ENCODE results near the gene WRNIP1.

Gene WRNIP1

DNA sequence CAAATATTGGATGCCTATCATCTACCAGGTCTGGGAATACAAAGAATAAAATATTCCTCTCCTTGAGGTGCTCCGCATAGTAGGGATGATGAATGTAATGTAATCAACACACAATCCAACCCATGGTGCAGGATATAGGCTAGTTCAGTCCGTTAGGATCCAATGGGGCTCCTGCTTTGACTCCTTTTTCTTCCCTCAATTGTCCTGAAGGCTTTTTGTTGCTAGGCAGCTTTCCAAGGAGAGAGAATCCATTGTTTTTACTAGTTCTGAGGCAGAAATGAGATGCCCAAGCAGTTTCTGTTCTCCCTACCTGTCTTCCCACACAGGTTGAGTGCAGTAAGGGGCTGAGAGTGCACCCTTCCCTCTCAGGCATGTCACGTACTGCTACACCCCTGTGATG is 12.1 kb downstream of the WRNIP1 start:
- DNase-seq, result no peak
- in situ Hi-C loops (cut with MboI; ENCODE audit: low pct_unique_long_range_greater_than_20kb, low sequenced_read_pairs), result no loop called here

DNA sequence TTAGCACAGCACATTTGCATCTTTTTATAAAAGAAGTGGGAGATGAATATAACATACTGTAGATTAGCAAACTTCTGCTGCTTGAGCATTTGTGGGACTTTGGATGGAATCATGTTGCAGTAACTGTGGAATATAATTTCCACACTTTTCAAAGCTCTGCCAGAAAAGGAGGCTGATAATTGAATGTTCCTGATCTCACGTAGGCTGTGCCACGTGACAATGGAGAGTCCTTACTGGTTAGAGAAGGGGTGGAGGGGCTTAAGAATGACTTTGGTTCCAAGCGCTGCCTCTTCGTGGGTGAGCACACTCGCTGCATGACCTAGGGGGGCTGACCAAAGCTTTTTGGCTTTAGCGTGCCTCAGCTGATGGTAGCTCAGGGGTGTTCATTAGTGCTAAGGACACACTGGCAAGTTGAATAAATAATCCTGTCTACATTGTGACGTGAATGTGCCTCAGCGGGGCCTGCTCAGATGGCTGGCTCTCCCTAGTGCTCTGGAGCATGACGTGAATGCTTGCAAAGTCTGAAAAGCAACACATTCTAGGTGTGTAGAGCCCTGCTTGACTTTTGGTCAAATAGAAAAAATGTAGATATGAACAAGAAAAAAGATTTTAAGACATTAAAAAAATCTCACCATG is 15.0 kb downstream of the WRNIP1 start:
- DNase-seq, result no peak

DNA sequence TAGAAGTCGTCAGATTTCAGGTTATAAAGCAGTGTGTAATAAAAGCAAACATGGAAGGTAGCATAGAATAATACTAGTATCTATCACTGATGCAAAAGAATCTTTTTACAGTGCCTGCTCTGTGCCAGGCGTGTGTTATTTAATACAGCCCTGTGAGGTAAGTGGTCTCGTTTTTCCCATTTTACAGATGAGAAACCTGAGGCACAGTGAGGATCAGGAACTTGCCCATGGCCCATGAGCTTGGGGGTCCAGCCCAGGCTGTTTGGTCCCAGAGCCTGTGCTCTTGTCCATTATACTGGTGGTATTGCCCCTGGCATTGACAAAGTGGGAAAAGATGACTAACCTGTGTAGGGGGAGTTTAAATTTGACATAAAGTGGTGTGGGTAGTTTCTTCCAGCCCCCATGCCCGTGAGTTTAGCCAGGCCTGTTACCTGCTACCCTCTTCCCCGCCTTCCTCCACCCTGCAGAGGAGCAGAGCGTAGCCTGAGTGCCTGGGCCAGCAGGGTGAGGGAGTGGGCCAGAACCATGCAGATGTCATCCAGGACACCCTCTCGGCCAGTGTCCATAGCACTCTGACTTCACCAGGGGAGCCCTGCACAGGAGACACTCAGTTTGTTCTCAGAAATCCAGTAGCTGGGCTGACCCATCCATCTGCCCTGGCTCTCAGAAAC is 16.6 kb downstream of the WRNIP1 start:
- no peak for DNase-seq
- in situ Hi-C loops (cut with MboI; ENCODE audit: low pct_unique_long_range_greater_than_20kb, low sequenced_read_pairs), result no loop called here

More for the DNA sequence above, 15.0 kb downstream of the WRNIP1 start:
- in situ Hi-C loops (cut with MboI; ENCODE audit: low pct_unique_long_range_greater_than_20kb, low sequenced_read_pairs), result no loop called here

DNA sequence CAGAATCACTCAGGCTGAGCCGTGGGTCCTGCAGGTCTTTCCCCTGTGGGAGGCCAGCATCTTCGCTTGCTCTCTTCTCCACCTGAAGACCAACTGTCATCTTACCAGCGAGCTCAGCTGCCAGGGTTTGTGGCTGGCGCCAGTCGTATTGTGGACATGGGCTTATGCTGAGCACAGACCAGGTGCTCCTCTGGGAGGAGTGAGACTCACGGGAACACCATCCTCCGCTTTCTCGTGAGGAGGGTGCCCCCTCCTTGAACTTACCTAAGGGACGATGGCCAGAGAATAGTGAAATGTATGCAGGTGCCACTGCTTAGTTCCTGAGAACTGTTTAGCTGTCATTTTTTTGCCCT is 17.1 kb downstream of the WRNIP1 start:
- in situ Hi-C loops (cut with MboI; ENCODE audit: low pct_unique_long_range_greater_than_20kb, low sequenced_read_pairs), result no loop called here
- no peak for DNase-seq

DNA sequence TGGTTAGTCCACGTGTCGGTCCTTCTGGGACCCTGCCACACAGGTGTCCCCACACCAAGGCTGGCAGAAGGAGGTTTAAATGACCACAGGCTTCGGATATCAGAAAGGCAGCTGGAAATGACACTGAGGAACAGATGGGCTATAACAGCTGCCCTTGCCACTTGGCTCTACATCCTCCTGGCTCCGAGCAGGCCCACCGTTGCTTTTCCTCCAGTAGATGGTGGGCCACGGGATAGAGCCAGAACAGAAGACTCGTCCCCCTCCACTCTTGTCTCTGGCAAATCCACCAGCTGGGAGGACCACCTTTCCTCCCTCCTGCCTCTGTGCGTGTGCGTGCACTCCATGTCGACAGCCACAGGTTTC is 17.6 kb downstream of the WRNIP1 start:
- no peak for DNase-seq
- in situ Hi-C loops (cut with MboI; ENCODE audit: low pct_unique_long_range_greater_than_20kb, low sequenced_read_pairs), result no loop called here

DNA sequence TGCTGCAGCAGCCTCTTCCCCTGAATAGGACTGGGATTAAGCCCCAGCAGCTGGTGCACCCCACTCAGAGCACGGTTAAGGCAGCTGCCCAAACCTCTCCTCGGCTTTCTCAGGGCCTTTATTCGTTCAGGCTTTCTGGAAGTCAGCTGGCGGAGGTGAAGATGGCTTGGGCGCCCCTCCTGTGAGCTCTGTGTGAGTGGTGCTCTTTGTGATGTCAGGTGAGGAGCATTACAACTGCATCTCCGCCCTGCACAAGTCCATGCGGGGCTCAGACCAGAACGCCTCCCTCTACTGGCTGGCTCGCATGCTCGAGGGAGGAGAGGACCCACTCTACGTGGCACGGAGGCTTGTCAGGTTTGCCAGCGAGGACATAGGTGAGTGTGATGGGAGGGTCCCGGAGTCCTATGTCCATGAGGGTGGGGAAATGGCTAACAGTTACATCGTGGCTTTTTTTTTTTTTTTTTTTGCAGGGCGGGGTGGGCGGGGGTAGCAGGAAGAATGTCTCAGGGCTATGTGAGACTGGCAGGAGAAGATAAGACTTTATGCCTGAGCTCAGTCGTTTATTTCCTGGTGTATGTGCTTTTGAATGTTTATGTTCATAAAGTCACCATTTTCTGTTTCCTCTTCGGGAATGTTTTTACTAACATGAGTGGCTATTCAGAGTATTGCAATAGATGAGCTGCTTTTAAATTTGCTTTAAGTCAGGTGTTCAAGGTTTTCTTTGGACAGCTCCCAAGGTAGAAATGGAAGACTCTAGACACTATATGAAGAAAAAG is 18.2 kb downstream of the WRNIP1 start:
- in situ Hi-C loops (cut with MboI; ENCODE audit: low pct_unique_long_range_greater_than_20kb, low sequenced_read_pairs), result no loop called here
- no peak for DNase-seq

DNA sequence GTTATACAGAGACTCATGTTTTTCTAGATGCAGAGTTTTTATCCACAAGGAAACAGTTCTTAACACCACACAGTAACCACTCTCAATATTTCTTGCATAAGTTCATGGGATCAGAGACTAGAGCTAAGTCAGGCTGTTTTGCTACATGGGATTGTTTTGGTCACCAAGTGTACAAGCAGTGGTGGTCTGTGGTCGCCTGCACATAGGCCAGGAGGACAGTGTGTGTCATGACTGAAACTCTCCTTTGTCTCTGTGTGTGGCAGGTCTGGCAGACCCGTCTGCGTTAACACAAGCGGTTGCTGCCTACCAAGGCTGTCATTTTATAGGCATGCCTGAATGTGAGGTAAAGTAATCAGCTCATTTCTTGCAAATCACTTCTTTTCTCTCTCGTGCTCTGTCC is 18.9 kb downstream of the WRNIP1 start:
- no peak for DNase-seq
- in situ Hi-C loops (cut with MboI; ENCODE audit: low pct_unique_long_range_greater_than_20kb, low sequenced_read_pairs), result no loop called here

DNA sequence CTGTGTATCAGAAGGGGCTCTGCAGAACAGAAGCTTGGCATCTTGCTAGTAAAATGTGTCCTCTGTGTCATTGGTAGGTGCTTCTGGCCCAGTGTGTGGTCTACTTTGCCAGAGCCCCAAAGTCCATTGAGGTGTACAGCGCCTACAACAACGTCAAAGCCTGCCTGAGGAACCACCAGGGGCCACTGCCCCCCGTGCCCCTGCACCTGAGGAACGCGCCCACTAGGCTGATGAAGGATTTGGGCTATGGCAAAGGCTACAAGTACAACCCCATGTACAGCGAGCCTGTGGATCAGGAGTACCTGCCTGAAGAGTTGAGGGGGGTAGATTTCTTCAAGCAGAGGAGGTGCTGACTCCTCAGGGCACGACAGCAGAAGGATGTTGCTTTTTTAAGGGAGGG is 19.7 kb downstream of the WRNIP1 start:
- DNase-seq, result no peak
- in situ Hi-C loops (cut with MboI; ENCODE audit: low pct_unique_long_range_greater_than_20kb, low sequenced_read_pairs), result no loop called here

DNA sequence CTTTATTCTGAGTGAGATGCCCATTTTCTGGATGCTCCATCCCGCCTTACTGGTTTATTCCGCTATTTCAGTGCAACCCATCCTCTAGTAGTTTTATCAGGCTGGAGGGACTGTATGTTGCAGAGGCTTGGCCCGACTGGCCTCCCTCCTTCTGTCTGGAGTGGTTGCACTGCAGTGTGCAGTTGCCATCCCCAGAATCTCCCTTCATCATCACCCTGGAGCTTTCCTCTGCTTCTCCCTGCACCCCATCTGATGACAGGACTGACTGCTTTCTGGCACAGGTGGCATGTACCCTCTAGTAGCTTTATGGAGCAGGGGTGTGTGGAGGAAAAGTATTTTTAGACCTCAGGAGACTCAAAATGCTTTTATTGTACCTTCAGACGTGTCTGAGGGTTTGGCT is 21.1 kb downstream of the WRNIP1 start:
- in situ Hi-C loops (cut with MboI; ENCODE audit: low pct_unique_long_range_greater_than_20kb, low sequenced_read_pairs), result no loop called here
- no peak for DNase-seq

DNA sequence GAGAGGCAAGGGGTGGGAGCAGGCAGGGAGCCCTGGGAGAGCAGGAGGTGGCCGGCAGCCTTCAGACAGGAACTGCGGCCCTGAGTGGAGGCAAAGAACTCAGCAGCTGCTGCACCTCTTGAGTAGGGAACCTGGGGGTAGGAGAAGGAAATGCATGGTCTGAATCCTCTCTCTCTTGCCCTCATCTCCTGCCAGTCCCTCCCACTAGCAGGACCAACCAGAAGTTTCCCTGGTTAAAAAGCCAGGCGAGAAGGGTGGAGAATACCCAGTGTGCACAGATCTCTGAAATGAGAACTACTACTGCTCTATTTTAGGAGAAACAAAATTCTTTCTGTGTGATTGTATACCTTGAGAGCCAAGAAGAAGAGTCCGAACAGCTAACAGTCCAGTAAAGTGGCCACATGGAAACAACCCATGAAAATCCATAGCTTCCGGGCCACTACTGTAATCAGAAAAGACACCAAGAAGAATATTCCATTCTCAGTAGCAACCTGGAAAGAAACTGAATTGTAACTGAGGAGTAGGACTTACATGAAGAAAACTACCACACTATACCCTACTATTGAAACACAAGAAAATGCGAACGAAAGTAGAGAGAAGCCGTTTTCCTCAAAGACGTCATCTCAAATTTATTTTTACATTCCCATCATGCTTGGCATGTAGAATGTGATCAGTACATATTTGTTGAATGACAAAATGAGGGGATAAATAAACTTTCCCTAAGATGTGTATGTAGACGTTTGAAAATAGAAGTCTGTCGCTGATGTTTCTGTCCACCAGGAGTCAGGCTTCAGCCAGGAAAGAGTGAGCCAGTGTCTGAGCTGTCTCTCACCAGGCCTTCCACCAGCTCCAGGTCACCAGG is 25.6 kb downstream of the WRNIP1 start:
- peak; percentile 86 for DNase-seq
- in situ Hi-C loops (cut with MboI; ENCODE audit: low pct_unique_long_range_greater_than_20kb, low sequenced_read_pairs), result no loop called here

DNA sequence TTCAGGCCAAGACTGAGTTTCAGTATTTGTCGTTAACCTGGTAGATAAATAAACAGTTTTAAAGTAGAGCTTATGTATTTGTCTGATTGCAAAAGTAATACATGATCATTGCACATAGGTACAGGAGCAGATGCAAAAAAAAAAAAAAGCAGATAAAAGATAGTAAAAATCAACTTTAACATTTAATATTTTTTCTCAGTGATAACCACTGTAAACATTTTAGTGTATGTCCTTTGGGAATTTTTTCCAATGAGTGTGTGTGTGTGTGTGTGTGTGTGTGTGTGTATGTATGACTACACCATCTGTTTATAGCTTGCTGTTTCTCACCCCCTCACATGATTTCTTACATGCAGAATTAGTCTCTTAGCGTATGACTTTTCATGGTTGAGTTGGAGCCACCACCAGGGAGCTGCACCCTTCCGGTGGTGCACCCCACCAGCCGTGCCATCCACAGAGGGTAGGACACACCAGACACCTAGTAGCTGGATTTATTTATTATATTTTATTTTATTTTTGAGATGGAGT is 26.3 kb downstream of the WRNIP1 start:
- in situ Hi-C loops (cut with MboI; ENCODE audit: low pct_unique_long_range_greater_than_20kb, low sequenced_read_pairs), result no loop called here
- no peak for DNase-seq

DNA sequence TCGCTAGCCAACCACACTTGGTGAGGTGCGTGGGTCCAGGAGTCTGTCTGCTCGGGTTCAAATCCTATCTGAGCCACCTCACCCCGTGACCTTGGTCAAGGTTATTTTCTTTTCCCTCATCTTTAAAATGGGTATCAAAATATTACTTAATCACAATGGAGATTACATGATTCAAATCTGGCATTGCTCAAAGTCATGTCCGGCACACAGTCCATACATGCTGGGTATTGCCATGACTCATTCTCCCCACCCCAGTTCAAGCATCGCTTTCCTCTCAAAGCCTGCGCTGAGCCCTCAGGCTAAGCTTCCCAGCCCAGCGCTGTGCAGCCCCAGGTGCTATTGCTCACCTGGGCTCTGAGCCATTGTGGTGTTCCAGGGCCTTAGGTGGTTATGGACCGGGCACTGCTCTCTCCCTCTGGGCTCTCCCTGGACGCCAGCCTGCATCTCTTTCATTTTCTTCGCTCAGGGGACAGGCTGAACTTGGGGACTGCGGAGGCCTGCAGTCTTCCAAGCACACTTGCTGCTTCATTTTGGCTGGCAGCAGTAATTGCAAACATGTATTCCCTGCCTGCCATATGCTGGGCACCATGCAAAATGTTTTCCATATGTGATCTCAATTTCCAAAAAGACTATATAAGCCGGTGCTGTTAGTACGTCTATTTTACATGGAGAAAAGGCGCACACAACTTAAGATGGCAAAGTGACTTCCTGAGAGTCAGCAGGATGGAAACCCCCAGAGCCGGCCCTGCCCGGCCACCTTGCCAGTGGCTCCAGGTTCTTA is 27.3 kb downstream of the WRNIP1 start:
- no peak for DNase-seq
- in situ Hi-C loops (cut with MboI; ENCODE audit: low pct_unique_long_range_greater_than_20kb, low sequenced_read_pairs), result no loop called here

DNA sequence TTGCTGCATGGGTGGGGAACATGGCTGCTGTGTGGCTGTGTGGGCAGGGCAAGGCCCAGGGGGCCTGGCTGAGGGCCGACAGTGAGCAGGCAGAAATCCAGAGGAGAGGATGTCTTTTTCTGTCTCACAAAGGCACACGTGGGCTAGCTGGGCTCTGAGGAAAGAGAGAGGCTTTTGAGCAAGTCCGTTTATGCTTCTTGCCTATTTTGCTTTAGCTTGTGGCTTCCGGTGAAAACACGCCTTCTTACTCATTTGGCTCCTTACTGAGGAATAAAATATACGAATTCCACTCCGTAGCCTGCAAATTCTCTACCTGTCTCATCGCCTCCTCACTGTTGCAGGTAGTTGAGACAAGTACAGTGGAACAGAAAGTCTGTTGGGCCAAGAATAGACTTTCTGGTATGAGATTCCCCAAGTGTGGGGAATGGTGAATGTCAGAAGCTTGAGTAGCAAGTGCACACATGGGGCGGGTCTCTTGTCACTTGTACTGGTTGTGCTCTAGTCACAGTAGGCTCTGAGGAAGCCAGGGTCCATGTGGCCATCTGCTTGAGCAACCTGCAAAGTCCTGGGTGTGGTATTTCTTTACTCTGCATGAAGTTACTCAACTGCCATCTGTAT is 28.4 kb downstream of the WRNIP1 start:
- DNase-seq, result no peak
- in situ Hi-C loops (cut with MboI; ENCODE audit: low pct_unique_long_range_greater_than_20kb, low sequenced_read_pairs), result no loop called here

DNA sequence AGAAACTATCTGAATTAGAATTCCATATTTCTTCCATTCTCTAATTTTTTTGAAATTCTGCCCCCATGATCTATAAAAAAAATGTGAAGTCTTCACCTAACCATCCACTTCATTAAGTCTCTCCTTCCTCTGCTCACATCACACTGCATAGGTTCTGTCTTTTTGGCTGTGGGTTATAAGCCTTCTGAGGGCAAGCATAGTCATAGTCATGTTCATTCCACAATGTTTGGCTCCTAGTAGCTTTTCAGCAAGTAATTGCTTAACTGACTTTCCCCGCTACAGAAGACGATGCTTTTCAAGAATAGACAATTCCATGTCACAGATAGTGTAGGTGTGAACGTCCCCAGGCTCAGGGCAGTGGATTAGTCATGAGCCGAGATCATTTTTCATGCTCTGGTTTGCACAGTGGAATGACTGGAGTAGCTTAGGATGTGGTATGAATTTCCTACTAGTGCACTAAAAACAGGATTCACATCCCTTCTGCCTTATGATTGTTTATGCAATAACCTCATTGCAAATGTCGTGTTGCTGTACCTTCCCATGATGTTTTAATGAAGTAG is 29.1 kb downstream of the WRNIP1 start:
- in situ Hi-C loops (cut with MboI; ENCODE audit: low pct_unique_long_range_greater_than_20kb, low sequenced_read_pairs), result no loop called here
- DNase-seq, result no peak

DNA sequence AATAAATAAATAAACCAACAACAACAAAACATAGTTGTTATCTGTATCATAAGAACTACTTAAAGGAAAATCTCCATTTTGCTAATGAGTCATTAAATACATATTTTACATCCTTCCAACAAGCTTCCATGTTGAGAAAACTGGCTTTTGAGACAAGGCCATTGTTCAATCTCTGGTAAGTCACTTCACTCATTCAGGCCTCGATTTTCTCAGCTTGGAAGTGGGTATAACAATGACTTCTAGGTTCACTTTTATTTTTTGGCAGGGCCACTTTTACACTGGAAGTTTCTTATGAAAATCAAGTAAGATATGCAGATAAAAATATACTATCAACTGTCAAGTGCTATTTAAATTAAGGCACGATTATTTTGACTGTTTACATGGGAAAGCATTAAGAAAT is 30.0 kb downstream of the WRNIP1 start:
- DNase-seq, result no peak
- in situ Hi-C loops (cut with MboI; ENCODE audit: low pct_unique_long_range_greater_than_20kb, low sequenced_read_pairs), result no loop called here

DNA sequence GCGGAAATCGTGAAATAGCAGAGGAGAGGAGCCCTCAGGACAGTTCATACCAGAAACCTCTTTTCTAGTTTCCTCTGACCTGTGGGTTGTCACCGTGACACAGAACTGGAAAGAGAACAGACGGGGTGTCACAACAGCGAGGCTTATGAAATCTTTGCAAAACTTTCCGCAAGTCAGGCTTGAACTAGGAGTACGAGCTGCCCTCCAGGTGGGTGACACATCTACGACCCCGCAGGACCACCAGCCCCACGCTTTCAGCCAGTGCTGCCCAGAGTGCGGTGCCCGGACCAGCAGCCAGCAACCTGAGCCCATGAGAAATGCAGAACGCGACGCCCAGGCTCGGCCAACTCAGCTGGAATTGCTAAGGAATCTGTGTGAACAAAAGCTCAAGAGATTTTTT is 30.8 kb downstream of the WRNIP1 start:
- in situ Hi-C loops (cut with MboI; ENCODE audit: low pct_unique_long_range_greater_than_20kb, low sequenced_read_pairs), result no loop called here
- no peak for DNase-seq

DNA sequence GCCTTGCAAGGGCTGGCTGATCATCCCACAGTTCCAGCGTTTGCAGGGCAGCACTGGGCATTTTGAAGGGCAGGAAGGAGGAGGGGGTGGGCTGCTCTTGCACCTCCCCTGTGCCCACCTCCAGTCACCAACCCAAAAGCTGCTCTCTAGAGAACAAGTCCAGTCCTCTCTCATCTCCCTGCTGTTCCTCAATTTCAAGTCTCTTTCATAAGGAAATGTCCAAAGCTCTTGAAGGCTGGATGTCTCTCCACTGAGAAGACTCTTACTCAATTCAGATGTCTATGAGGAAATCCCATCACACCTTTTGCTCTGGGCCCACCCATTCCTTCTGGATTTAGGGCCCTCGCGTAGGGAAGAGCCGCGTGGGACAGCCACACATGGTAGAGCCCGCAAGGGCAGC is 31.7 kb downstream of the WRNIP1 start:
- in situ Hi-C loops (cut with MboI; ENCODE audit: low pct_unique_long_range_greater_than_20kb, low sequenced_read_pairs), result no loop called here
- no peak for DNase-seq

DNA sequence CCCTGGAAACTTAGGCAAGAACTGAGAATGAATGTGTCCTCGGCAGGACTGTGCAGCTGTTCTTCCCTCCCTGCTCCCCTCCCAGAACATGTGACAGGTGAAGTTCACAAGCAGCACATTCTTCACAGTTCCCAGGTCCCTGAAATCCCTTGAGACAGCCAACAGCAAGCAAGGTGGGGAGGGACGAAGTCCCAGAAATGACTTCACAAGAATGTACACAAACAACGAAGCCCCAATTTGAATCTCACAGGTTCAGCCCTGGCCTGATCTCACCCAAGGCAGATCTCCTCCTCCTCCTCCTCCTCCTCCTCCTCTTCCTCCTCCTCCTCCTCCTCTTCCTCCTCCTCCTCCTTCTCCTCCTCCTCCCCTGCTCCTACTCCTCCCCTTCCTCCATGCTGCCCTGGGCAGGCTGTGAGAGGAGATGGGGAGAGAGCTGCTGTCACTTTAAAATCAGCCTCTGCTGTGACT is 32.4 kb downstream of the WRNIP1 start:
- no peak for DNase-seq
- in situ Hi-C loops (cut with MboI; ENCODE audit: low pct_unique_long_range_greater_than_20kb, low sequenced_read_pairs), result no loop called here
